ENCODE data around the gene TRABD2A.

- TF ChIP-seq EGR1 (IDR thresholded peaks at IDR 0.05; ENCODE audit: low read depth in 2 of 2) (no peak), TAF1 (conservative IDR thresholded peaks at IDR 0.05) (no peak), YY1 (IDR thresholded peaks at IDR 0.05) (no peak), GABPA (IDR thresholded peaks at IDR 0.05 in 1 of 2, conservative IDR thresholded peaks at IDR 0.05 in 1 of 2) (no peak), JUND (IDR thresholded peaks at IDR 0.05) (no peak)
- TF ChIP-seq, protein P1, sequence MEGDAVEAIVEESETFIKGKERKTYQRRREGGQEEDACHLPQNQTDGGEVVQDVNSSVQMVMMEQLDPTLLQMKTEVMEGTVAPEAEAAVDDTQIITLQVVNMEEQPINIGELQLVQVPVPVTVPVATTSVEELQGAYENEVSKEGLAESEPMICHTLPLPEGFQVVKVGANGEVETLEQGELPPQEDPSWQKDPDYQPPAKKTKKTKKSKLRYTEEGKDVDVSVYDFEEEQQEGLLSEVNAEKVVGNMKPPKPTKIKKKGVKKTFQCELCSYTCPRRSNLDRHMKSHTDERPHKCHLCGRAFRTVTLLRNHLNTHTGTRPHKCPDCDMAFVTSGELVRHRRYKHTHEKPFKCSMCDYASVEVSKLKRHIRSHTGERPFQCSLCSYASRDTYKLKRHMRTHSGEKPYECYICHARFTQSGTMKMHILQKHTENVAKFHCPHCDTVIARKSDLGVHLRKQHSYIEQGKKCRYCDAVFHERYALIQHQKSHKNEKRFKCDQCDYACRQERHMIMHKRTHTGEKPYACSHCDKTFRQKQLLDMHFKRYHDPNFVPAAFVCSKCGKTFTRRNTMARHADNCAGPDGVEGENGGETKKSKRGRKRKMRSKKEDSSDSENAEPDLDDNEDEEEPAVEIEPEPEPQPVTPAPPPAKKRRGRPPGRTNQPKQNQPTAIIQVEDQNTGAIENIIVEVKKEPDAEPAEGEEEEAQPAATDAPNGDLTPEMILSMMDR (IDR thresholded peaks at IDR 0.05; ENCODE audit: low read depth, low read length, missing input control), result no peak
Measured at GRCh38 chr2:84889332-84889731, 8.4 kb upstream of the TRABD2A start.

Measured in liver (tissue), 3 donors.